Activated B cell treated with CpG ODN at 0.5 μM for 24 hours (primary cell): ENCODE data around the gene AP3B1. TPM values are rescaled to one million over a fixed set of nuclear protein-coding genes. Genes with fewer than 3 reads are reported as not detected.

Source experiments
- ATAC-seq: fragments of 200-7000 bp; cut with Tn5 transposase; one replicate; pipeline ENCODE4 v1.10.0; 2021; ENCODE audit warnings: low read depth, mild to moderate bottlenecking, moderate library complexity
- CTCF ChIA-PET: fragments of 350-600 bp; sonication (Branson Sonifier 250); formaldehyde crosslinking; loops from one replicate; lab custom pipeline; 2021; ENCODE audit warnings: antibody characterized with exemption; lab: Charles Lee
- POLR2A ChIA-PET: fragments of 350-600 bp; sonication (Branson Sonifier 250); formaldehyde crosslinking; loops from one replicate; lab custom pipeline; 2021; ENCODE audit warnings: antibody characterized with exemption; lab: Charles Lee
- DNase-seq: peaks from one replicate; pipeline ENCODE4 v3.0.0; 2022
- H3K27ac Mint-ChIP-seq: one replicate; pipeline ENCODE4 v1.8.0; 2020; ENCODE audit warnings: mixed read lengths
- H3K27me3 Mint-ChIP-seq: one replicate; pipeline ENCODE4 v1.8.0; 2021; ENCODE audit warnings: mixed read lengths
- H3K36me3 Mint-ChIP-seq: one replicate; pipeline ENCODE4 v1.8.0; 2021; ENCODE audit warnings: low read depth, mixed read lengths
- H3K4me1 Mint-ChIP-seq: one replicate; pipeline ENCODE4 v1.8.0; 2021; ENCODE audit warnings: mixed read lengths
- H3K4me3 Mint-ChIP-seq: one replicate; pipeline ENCODE4 v1.8.0; 2020; ENCODE audit warnings: mild to moderate bottlenecking, mixed read lengths
- H3K9me3 Mint-ChIP-seq: one replicate; pipeline ENCODE4 v1.8.0; 2020; ENCODE audit warnings: mixed read lengths
- CTCF ChIP-seq: fragments of 200-600 bp; IDR thresholded peaks from one replicate; pipeline ENCODE4 v1.8.0; 2022; ENCODE audit warnings: antibody characterized with exemption, mild to moderate bottlenecking
- intact Hi-C: fragments of 100-400 bp; cut with micrococcal nuclease; formaldehyde crosslinking; loops from one replicate; pipeline ENCODE4 v1.15.1; 2024
- total RNA-seq: library from RNA; stranded (reverse); gene quantifications from 2 replicates; pipeline ENCODE4 v1.2.3, GENCODE V29; 2022

AP3B1 gene
- total RNA-seq, 1 donor from 2014 or later: 52.9 TPM

GRCh38 chr5:78260771-78261170 is 33.7 kb downstream of the AP3B1 start:
- H3K27me3 Mint-ChIP-seq: no peaks in the 10 kb centered on the region

GRCh38 chr5:78253201-78253600 is 41.3 kb downstream of the AP3B1 start:
- TF ChIP-seq CTCF: no peak
- DNase-seq (no peak), ATAC-seq (no peak)
- Mint-ChIP-seq H3K27ac (no peak overlapping the region), H3K4me1 (peaks cover 2% of the 10 kb centered on the region), H3K9me3 (peaks cover 8% of the 10 kb centered on the region), H3K36me3 (peaks cover 56% of the 10 kb centered on the region), H3K27me3 (no peaks in the 10 kb centered on the region), H3K4me3 (no peak overlapping the region)
- ChIA-PET CTCF (no interaction called here), POLR2A (no interaction called here)
- intact Hi-C loops: no loop called here

More at GRCh38 chr5:78260771-78261170, 33.7 kb downstream of the AP3B1 start:
- no peak overlapping the region for H3K27ac Mint-ChIP-seq
- peaks cover 66% of the 10 kb centered on the region for H3K36me3 Mint-ChIP-seq
- ATAC-seq (no peak), DNase-seq (no peak)
- H3K4me3 Mint-ChIP-seq: no peak overlapping the region
- ChIA-PET POLR2A (no interaction called here), CTCF (no interaction called here)
- H3K4me1 Mint-ChIP-seq: no peaks in the 10 kb centered on the region
- intact Hi-C loops: loop anchor here (10.0 kb wide), 1 partner anchor 216 kb away; no protein-coding TSS in a partner anchor
- TF ChIP-seq CTCF: no peak
- H3K9me3 Mint-ChIP-seq: no peaks in the 10 kb centered on the region

GRCh38 chr5:78252715-78253114 is 41.8 kb downstream of the AP3B1 start:
- peaks cover 51% of the 10 kb centered on the region for H3K36me3 Mint-ChIP-seq
- CTCF ChIA-PET: no interaction called here
- DNase-seq (no peak), ATAC-seq (no peak)
- no peaks in the 10 kb centered on the region for H3K27me3 Mint-ChIP-seq
- intact Hi-C loops: no loop called here
- peaks cover 2% of the 10 kb centered on the region for H3K4me1 Mint-ChIP-seq
- no peak overlapping the region for H3K4me3 Mint-ChIP-seq
- no peak overlapping the region for H3K27ac Mint-ChIP-seq
- POLR2A ChIA-PET: no interaction called here
- peaks cover 8% of the 10 kb centered on the region for H3K9me3 Mint-ChIP-seq
- no peak for TF ChIP-seq CTCF

- intact Hi-C loops: no loop called here
- peaks cover 8% of the 10 kb centered on the region for H3K9me3 Mint-ChIP-seq
- no peaks in the 10 kb centered on the region for H3K27me3 Mint-ChIP-seq
- H3K27ac Mint-ChIP-seq: no peak overlapping the region
- H3K4me3 Mint-ChIP-seq: no peak overlapping the region
- DNase-seq: no peak
- POLR2A ChIA-PET: no interaction called here
- no peak for ATAC-seq
- H3K36me3 Mint-ChIP-seq: peaks cover 47% of the 10 kb centered on the region
- TF ChIP-seq CTCF: no peak
- CTCF ChIA-PET: no interaction called here
- H3K4me1 Mint-ChIP-seq: peaks cover 2% of the 10 kb centered on the region
Measured at GRCh38 chr5:78251663-78252284, 42.7 kb downstream of the AP3B1 start.

GRCh38 chr5:78245136-78245535 is 49.4 kb downstream of the AP3B1 start:
- POLR2A ChIA-PET: no interaction called here
- Mint-ChIP-seq H3K4me1 (no peaks in the 10 kb centered on the region), H3K4me3 (no peak overlapping the region), H3K27me3 (no peaks in the 10 kb centered on the region), H3K36me3 (peaks cover 19% of the 10 kb centered on the region), H3K27ac (no peak overlapping the region), H3K9me3 (no peaks in the 10 kb centered on the region)
- intact Hi-C loops: no loop called here
- TF ChIP-seq CTCF: no peak
- no peak for DNase-seq
- CTCF ChIA-PET: no interaction called here
- ATAC-seq: no peak
